ENCODE results near the gene BSCL2. TPM values are rescaled to one million over a fixed set of nuclear protein-coding genes. Genes with fewer than 3 reads are reported as not detected.

The BSCL2 gene
- total and polyA plus RNA-seq, 4 donors: 15.1 to 40.0 (median 28.7) TPM

GRCh38 chr11:62677156-62677555 lies 30.1 kb downstream of the BSCL2 start:
- Histone ChIP-seq H3K4me1 (ENCODE audit: control insufficient read depth in 4 of 4, insufficient read depth in 4 of 4, low read length in 3 of 4) (peaks cover 7 to 50% (median 41%) of the 10 kb centered on the region in 4 donors), H3K4me3 (ENCODE audit: low read depth in 1 of 3, low read length in 3 of 3) (no peak overlapping the region), H3K27me3 (ENCODE audit: control insufficient read depth in 4 of 4, insufficient read depth in 4 of 4, low read length in 3 of 4) (no peaks in the 10 kb centered on the region), H3K9me3 (ENCODE audit: control insufficient read depth in 4 of 4, low read length in 3 of 4) (no peaks in the 10 kb centered on the region), H3K27ac (ENCODE audit: low read depth in 1 of 2, low read length in 2 of 2) (no peak overlapping the region), H3K36me3 (ENCODE audit: control insufficient read depth in 4 of 4, insufficient read depth in 3 of 4, low read depth in 1 of 4, low read length in 3 of 4) (peaks cover 0 to 6% (median 3%) of the 10 kb centered on the region in 4 donors), H3K9ac (ENCODE audit: low read depth in 1 of 2, low read length in 2 of 2) (no peak overlapping the region)
- no peak for TF ChIP-seq RAD21 (IDR thresholded peaks at IDR 0.05)
- no peak for TF ChIP-seq FOXA1 (IDR thresholded peaks at IDR 0.05)
- TF ChIP-seq JUND (IDR thresholded peaks at IDR 0.05): no peak
- TF ChIP-seq ZBTB33 (IDR thresholded peaks at IDR 0.05): no peak
- no peak for TF ChIP-seq REST (IDR thresholded peaks at IDR 0.05)
- no peak for TF ChIP-seq RXRA (IDR thresholded peaks at IDR 0.05)
- no peak for TF ChIP-seq HNF4A (conservative IDR thresholded peaks at IDR 0.05)
- no peak for TF ChIP-seq MAX (IDR thresholded peaks at IDR 0.05)
- TF ChIP-seq FOXA2 (IDR thresholded peaks at IDR 0.05): no peak
- no peak for TF ChIP-seq NR2F2 (IDR thresholded peaks at IDR 0.05)
- no peak for TF ChIP-seq ATF3 (IDR thresholded peaks at IDR 0.05)
- no peak for TF ChIP-seq CTCF (IDR thresholded peaks at IDR 0.05; ENCODE audit: low read depth, low read length, missing input control)
- no peak for TF ChIP-seq SP1 (IDR thresholded peaks at IDR 0.05)
- TF ChIP-seq YY1 (IDR thresholded peaks at IDR 0.05): no peak
- TF ChIP-seq HNF4G (IDR thresholded peaks at IDR 0.05): no peak
- no peak for TF ChIP-seq TAF1 (conservative IDR thresholded peaks at IDR 0.05)
- no peak for TF ChIP-seq GABPA (IDR thresholded peaks at IDR 0.05 in 1 of 2, conservative IDR thresholded peaks at IDR 0.05 in 1 of 2)
- TF ChIP-seq EGR1 (IDR thresholded peaks at IDR 0.05; ENCODE audit: low read depth in 2 of 2): no peak
- 82% methylated on average over 6 of the region's 6 CpGs for whole genome bisulfite sequencing
- DNase-seq (ENCODE audit: low spot score): no peak

Data from liver (tissue), 9 donors.